Ovary (tissue), 3 donors: ENCODE measurements around the gene RIPOR3.

Experiments
- POLR2A ChIP-seq: fragments of 450-650 bp; IDR thresholded peaks from one replicate; pipeline ENCODE4 v1.6.1; 2017; ENCODE audit warnings: antibody characterized with exemption, mild to moderate bottlenecking, moderate library complexity
- TF ChIP-seq, protein P1 (sequence below), 3 donors: fragments of 450-650 bp in 2 of 3; fragments of 200-600 bp in 1 of 3; IDR thresholded peaks; one replicate each; pipeline versions ENCODE4 v1.5.1 to v1.8.0; 2016 to 2022; ENCODE audit warnings: antibody characterized with exemption in 3 of 3, mild to moderate bottlenecking in 1 of 3
- donor health status: DM: no; HTN: no; CAD: no.

DNA sequence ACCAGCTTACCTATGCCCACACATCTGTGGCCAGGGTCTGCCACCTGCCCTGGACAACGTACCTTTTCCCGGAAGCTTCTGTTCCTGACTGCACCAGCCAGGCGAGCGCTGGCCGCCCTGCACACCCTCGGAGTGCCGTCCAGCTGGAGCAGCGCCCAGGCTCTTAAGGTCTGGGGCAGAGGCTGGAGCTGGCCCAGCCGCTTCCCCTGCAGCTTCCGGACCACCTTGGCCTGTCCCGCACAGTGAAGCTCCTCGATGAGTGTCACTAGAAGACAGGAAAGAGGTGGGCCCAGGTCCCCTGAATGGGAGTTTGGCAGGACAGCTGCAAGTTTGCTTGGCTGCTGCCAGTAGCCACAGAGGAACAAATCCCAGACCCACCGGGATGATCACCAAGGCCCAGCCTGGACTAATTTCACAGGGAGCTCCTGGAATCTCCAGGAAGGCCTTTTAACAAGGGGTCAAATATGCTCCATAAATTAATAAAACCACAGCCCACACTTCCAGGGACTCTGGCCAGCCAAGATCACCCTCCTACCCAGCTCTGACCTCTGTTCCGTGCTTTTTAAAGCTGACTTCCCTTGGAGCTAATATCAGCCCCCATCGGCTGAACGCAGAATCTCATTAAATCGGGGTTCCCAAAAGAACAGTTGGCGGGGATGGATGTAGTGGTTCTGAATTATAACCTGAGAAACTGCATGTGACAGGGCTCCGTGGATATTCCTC is 98.9 kb downstream of the RIPOR3 start:
- TF ChIP-seq, protein P1, sequence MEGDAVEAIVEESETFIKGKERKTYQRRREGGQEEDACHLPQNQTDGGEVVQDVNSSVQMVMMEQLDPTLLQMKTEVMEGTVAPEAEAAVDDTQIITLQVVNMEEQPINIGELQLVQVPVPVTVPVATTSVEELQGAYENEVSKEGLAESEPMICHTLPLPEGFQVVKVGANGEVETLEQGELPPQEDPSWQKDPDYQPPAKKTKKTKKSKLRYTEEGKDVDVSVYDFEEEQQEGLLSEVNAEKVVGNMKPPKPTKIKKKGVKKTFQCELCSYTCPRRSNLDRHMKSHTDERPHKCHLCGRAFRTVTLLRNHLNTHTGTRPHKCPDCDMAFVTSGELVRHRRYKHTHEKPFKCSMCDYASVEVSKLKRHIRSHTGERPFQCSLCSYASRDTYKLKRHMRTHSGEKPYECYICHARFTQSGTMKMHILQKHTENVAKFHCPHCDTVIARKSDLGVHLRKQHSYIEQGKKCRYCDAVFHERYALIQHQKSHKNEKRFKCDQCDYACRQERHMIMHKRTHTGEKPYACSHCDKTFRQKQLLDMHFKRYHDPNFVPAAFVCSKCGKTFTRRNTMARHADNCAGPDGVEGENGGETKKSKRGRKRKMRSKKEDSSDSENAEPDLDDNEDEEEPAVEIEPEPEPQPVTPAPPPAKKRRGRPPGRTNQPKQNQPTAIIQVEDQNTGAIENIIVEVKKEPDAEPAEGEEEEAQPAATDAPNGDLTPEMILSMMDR (IDR thresholded peaks at IDR 0.05), result no peak
- TF ChIP-seq POLR2A, result no peak
